ENCODE data around the gene POLR2J2.
"Not testable (repeated sequence)": the region's sequence is repeated elsewhere in the genome, so short reads cannot be mapped to it uniquely, and the experiment has no call there.

Gene POLR2J2

GRCh38 chr7:102667523-102667922 is 3.9 kb downstream of the POLR2J2 start:
- not testable (repeated sequence) for DNase-seq

GRCh38 chr7:102666850-102667249 is 4.6 kb downstream of the POLR2J2 start:
- DNase-seq, result not testable (repeated sequence)

GRCh38 chr7:102664765-102665164 is 6.7 kb downstream of the POLR2J2 start:
- not testable (repeated sequence) for DNase-seq

- DNase-seq, result not testable (repeated sequence)
Measured at GRCh38 chr7:102649924-102650323, 21.5 kb downstream of the POLR2J2 start, which contains the start of gene SPDYE2B. TSS of gene SPDYE2B (plus strand) at chr7:102650319. CDS start at chr7:102652349, 2,030 bp downstream.

GRCh38 chr7:102647813-102648212 is 23.6 kb downstream of the POLR2J2 start:
- not testable (repeated sequence) for DNase-seq

- not testable (repeated sequence) for DNase-seq
Measured at GRCh38 chr7:102643404-102643803, 28.1 kb downstream of the POLR2J2 start.

GRCh38 chr7:102642691-102643090 is 28.8 kb downstream of the POLR2J2 start, which contains the start of gene UPK3BL1:
TSS of gene UPK3BL1 (minus strand) at chr7:102642791. CDS start at chr7:102642741, 50 bp downstream.
- DNase-seq, result not testable (repeated sequence)

- not testable (repeated sequence) for DNase-seq
Measured at GRCh38 chr7:102638848-102639247, 32.6 kb downstream of the POLR2J2 start.

- DNase-seq, result not testable (repeated sequence)
Measured at GRCh38 chr7:102636956-102637355, 34.5 kb downstream of the POLR2J2 start.

GRCh38 chr7:102635354-102635753 is 36.1 kb downstream of the POLR2J2 start:
- DNase-seq, result not testable (repeated sequence)

- not testable (repeated sequence) for DNase-seq
Measured at GRCh38 chr7:102634299-102634698, 37.2 kb downstream of the POLR2J2 start.

- DNase-seq, result not testable (repeated sequence)
Measured at GRCh38 chr7:102630622-102631021, 40.8 kb downstream of the POLR2J2 start.

GRCh38 chr7:102627271-102627904 is 44.1 kb downstream of the POLR2J2 start:
- DNase-seq, result not testable (repeated sequence)

GRCh38 chr7:102618122-102618521 is 53.3 kb downstream of the POLR2J2 start:
- DNase-seq, result not testable (repeated sequence)

GRCh38 chr7:102616507-102617125 is 54.8 kb downstream of the POLR2J2 start, which contains the start of gene RASA4:
TSS of gene RASA4 (minus strand) at chr7:102616756. CDS start at chr7:102616689, 67 bp downstream.
- DNase-seq, result peak; percentile 53

All from CD4-positive, alpha-beta T cell treated with Interleukin-17A for 1 hour (primary cell).